NCI-H1694 (cell line): ENCODE measurements around the gene PDZD2.
"Not testable (repeated sequence)": the region's sequence is repeated elsewhere in the genome, so short reads cannot be mapped to it uniquely, and the experiment has no call there.

Experiments used
- DNase-seq: peaks from one replicate; lab custom pipeline; 2025; lab: John Stamatoyannopoulos, UW

Gene PDZD2

GRCh38 chr5:32100691-32101302 is 461.9 kb downstream of the PDZD2 start:
- DNase-seq: no peak

DNA sequence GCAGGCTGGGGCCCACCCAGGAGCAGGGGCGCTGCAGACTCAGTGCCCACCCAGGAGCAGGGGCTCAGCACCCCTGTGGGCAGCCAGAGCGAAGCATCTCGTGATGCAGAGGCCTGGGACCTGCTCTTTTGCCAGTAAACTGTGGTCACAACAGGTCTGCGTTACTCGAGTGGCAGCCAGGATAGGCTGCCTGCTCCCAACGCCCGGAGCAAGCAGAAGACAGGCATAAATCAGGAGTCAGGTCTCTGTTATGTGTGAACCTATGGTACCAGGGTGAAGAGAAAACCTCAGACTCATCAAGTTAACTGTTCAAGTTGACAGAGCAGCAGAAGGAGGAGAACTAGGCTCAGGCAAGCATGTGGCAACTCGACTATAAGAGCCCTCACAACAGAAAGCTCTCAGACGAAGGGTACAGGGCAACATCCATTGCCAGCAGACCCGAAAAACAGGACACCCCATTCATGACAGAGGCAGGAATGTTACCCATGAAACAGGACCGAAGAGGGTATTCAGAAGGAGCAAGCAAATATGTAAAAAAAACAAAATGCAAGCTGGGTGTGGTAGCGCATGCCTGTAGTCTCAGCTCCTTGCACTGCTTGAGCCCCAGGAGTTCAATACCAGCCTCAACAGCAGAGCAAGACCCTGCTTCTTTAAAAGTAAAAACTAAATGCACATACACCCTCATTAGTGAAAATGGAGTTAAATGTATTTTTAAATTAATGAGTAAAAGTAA is 463.5 kb downstream of the PDZD2 start:
- DNase-seq: no peak

DNA sequence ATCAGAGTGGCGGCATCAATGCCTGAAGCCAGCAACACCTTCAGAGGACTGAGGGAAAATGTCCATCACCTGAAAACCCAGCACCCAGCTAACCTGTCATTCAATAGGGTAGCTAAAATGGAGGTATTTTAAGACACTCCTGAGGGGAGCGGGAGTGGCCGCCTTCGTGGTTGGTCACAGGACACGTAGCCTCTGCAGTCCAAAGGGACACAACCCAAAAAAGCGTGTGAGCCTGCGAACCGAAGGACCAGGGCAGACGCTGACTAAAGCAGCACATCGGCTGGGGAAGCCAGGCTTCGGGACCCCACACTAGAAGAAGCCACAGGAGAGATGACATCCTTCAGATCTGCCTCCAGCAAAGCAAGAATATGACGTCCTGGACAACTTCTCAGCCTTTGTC is 464.6 kb downstream of the PDZD2 start:
- no peak for DNase-seq

- no peak for DNase-seq
Observed at GRCh38 chr5:32107291-32107690, 468.4 kb downstream of the PDZD2 start.

DNA sequence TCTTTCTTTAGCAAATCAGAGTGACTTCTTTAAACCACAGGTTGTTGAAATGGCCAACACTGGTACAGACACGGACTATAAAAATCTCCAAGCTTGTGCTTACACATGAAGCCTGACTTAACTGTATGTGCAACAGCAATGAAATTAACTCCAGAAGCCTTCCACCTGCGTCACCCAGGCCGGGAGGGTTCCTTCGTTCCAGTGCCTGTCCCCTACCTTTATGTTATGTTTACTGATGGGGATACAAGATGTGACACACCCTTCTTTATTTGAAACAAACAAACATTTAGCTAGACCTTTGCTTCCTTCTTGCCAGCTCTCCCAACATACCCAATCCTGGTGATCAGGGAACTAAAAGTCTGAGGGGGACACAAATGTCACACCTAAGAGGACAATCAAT is 469.2 kb downstream of the PDZD2 start:
- DNase-seq: no peak

DNA sequence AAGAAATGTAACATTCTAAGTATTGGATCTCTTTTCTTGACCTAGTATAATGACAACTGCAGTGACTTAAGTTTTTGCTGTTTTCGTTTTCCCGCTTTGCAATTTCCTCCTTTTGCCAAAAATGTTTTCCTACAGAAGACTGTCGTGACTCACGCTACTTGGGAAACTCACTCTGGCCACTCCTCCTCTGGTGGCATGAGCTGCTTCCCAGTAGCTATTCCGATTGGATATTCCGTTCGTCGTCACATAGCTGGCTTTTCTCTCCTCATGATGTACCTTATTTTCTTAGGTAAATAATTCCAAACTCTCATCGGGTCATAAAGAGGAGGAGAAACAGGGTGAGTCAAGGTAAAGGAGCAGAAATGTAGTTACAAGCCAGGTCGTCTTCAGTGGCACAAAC is 470.3 kb downstream of the PDZD2 start:
- DNase-seq: no peak

DNA sequence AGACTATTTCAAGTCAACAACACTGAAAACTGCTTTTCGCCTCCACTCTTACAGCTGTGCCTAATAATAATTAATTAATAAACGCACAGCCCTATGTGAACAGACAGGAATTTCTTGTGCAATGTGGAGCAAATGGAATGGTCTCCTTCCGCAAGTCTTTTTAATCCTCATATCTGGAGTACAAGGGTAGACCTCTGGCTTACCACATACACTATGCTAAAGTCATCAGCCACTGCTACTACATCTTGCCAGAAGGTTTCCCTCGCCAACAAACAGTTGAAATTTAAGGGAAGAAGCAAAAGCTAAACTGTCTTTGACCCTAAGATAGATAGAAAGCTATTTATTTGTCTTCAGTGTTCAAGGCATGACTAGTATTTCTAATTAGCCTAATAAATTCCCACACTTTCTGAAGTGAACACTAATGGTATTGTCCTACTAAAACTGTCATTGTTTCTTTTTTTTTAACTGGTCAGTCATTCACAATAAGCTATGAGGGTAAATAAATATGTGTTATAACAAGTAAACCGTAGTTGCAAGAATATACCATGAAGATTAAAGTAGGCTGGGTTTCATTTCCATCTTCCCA is 471.3 kb downstream of the PDZD2 start:
- DNase-seq: no peak

- no peak for DNase-seq
Observed at GRCh38 chr5:32115985-32116384, 477.1 kb downstream of the PDZD2 start.

DNA sequence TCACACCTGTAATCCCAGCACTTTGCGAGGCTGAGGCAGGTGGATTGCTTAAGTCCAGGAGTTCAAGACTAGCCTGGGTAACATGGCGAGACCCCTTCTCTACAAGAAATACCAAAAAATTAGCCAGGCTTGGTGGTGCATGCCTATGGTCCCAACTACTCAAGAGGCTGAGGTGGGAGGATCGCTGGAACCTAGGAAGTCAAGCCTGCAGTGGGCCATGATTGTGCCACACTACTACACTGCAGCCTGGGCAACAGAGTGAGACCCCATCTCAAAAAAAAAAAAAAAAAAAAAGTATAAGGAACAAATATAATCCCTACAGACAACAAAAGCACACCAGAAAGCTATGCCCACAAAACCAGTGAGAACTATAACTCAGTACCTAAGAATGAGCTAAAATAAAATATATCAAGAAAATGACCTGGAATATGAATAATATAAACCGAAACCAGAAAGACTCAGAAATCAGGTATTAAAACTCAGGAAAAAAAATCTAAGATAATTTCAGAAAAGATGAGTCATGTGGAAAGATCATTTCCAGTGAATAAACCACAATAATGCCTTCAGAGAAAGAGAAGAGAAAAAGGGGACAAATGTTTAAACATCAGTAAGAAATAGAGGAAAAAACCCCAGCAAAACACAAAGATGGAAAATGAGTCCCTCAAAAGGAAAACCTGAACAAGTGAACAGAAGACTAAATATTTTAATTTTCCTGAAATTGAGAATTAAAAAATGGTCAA is 477.8 kb downstream of the PDZD2 start:
- no peak for DNase-seq

DNA sequence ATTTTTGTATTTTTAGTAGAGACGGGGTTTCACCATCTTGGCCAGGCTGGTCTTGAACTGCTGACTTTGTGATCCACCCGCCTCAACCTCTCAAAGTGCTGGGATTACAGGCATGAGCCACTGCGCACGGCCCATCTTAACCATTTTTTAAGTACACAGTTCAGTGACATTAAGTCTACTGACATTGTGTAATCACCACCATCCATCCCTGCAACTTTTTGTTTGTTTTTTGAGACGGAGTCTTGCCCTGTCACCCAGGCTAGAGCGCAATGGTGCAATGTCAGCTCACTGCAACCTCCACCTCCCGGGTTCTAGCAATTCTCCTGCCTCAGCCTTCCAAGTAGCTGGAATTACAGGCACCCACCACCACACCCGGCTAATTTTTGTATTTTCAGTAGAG is 480.0 kb downstream of the PDZD2 start:
- not testable (repeated sequence) for DNase-seq

GRCh38 chr5:32123058-32123805 is 484.3 kb downstream of the PDZD2 start:
- no peak for DNase-seq

DNA sequence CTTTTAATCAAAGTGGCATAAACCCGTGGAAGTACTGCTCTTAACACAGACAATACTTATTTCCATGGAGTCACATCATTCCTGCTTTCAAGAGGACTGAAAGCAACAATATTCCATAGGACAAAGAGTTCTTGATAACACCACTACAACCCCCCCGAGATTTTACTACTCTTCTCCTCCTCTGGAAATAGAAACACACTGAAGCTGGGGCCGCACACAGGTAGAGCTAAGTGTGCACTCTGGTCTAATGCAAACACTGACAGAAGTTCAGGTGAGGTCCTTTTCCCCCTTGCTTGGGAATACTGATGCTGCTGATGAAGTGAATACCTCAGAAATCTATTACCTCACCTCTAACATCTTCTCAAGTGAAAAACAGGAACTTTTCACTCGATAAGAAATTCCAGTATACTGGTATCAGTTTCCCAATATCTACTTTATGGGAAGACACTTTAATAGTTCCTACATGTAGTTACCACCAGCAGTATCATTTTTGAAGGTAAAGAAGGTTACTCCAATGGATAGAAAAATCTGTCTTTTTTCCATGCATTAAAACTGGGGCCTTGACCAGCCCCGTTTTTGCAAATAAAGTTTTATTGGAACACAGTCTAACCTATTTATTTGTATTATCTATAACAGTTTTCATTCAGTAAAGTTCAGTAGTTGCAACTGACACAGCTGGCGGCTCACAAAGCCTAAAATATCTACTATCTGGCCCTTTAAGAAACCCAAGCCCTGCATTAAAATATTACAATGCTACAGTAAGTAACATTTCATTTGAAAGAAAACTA is 485.2 kb downstream of the PDZD2 start:
- DNase-seq: no peak

DNA sequence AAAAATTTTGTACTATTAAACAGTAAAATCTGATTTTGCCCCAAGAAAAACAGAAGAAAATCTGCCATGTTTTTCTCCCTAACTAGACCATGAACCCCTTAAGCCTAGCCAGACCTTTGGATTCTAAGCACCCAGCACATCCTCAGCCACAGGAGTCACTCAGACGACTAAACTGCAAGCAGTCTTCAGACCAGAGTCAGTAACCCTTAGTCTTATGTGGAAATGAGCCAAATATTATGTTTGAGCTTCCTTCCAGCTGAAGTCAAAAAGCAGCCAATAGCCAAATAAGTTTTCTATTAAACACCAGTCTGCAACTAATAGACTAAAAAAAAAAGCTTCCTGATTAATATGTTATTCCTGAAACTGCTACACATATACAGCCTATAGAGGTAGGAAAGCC is 487.8 kb downstream of the PDZD2 start:
- no peak for DNase-seq

DNA sequence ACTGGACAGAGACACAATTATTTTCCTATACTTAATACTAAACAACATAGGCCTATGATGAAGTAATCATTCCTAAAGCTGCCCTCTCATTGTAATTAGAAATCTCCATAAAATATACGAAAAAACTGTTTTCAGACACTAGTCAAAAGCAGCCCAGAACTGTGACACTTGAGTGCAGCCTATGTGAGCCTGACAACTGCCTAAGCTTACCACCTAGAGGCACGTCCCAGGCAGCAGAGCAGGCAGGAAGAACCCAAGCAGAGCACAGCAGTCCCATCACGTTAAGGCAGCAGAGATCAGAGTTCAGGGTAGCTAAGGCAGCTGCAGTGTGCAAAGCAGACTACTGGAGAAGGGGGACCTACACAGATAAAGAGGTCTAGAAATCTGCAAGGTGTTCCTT is 488.8 kb downstream of the PDZD2 start:
- no peak for DNase-seq

DNA sequence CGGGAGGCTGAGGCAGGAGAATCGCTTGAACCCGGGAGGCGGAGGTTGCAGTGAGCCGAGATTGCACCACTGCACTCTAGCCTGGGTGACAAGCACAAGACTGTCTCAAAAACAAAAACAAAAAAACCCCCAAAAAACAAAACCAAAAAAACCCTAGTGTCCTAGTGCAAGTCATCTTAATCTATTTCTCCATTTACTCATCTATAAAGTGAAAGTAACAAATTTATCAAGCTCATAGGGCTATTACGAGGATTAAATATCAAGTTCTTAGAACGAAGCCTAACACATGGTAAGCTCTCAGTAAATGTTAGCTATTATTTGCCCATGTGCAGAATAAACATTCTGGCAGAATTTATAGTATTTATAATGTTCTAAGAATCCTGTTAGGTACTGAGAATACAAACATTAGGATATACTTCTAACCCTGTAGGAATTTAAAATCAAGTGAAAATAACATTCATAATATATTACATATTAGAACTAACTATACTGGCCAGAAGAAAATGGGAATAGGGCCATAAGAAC is 490.2 kb downstream of the PDZD2 start:
- DNase-seq: no peak

- DNase-seq: no peak
Observed at GRCh38 chr5:32130865-32131264, 491.9 kb downstream of the PDZD2 start.

DNA sequence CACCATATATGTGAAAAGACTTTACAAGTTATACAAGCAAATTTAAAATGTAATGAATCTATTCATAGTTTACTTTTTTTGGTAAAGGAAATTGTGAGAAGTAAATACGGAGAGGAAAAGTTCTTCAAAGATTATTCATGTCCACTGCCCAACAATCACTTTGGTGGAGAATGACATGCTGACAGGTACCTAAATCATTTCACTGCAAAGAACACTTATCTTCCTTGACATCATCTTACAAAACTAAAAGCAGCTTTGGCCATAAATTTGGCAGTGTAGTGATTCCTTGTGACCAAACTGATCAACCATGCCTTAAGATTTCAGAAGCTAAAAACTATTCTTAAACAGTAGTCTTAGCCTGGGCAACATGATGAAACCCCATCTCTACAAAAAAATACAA is 492.7 kb downstream of the PDZD2 start:
- DNase-seq: no peak

GRCh38 chr5:32132757-32133156 is 493.8 kb downstream of the PDZD2 start:
- DNase-seq: no peak

DNA sequence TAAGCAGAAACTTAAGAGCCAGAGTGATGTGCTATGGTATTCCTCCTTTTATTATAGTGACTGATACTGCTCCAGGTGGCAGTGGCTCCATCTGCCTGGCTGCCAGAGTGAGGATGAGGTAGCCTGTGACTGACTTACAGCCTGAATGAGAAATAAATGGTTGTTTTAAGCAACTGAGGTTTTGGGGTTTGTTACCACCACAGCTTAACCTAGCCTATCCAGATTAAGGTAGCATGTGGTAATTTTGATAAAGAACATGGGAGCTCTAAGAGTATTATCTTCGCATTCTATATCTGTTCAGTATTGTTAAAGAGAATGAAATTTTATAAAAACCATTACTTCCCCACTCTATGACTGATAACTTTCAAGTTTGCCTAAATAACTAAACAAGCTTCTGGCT is 496.2 kb downstream of the PDZD2 start:
- no peak for DNase-seq

GRCh38 chr5:32136342-32136741 is 497.4 kb downstream of the PDZD2 start:
- no peak for DNase-seq

GRCh38 chr5:32138839-32139493 is 500.0 kb downstream of the PDZD2 start:
- no peak for DNase-seq
